ENCODE measurements around the gene KDM4B. TPM values are rescaled to one million over a fixed set of nuclear protein-coding genes. Genes with fewer than 3 reads are reported as not detected.

Gene KDM4B
- total RNA-seq, 4 donors from 2014 or later: 26.6 to 84.2 (median 39.9) TPM

- in situ Hi-C loops (cut with MboI; ENCODE audit: low pct_ligation_motif_present in 1 of 4, low pct_unique_long_range_greater_than_20kb in 1 of 4, low sequenced_read_pairs in 3 of 4): no loop called here
- Histone ChIP-seq H3K4me3 (no peak overlapping the region), H3K4me1 (peaks cover 0 to 2% (median 0%) of the 10 kb centered on the region in 4 donors), H3K9me3 (no peaks in the 10 kb centered on the region), H3K27me3 (no peaks in the 10 kb centered on the region), H3K36me3 (peaks cover 0 to 17% (median 0%) of the 10 kb centered on the region in 4 donors), H3K27ac (no peak overlapping the region)
- DNase-seq: no peak
- WGBS, 2 donors (ENCODE audit: low coverage in 1 of 2): 75 to 87% methylated on average over 1 to 16 of the region's 16 CpGs
- intact Hi-C loops (cut with DNase I; ENCODE audit: low total_unique reads): no loop called here
- TF ChIP-seq POLR2A (IDR thresholded peaks at IDR 0.05): no peak
- TF ChIP-seq, protein P1, sequence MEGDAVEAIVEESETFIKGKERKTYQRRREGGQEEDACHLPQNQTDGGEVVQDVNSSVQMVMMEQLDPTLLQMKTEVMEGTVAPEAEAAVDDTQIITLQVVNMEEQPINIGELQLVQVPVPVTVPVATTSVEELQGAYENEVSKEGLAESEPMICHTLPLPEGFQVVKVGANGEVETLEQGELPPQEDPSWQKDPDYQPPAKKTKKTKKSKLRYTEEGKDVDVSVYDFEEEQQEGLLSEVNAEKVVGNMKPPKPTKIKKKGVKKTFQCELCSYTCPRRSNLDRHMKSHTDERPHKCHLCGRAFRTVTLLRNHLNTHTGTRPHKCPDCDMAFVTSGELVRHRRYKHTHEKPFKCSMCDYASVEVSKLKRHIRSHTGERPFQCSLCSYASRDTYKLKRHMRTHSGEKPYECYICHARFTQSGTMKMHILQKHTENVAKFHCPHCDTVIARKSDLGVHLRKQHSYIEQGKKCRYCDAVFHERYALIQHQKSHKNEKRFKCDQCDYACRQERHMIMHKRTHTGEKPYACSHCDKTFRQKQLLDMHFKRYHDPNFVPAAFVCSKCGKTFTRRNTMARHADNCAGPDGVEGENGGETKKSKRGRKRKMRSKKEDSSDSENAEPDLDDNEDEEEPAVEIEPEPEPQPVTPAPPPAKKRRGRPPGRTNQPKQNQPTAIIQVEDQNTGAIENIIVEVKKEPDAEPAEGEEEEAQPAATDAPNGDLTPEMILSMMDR (IDR thresholded peaks at IDR 0.05): no peak
- no peak for TF ChIP-seq EP300 (IDR thresholded peaks at IDR 0.05; ENCODE audit: low read depth)
- TF ChIP-seq POLR2AphosphoS5 (IDR thresholded peaks at IDR 0.05): no peak
Observed at GRCh38 chr19:5016268-5016667, 47.4 kb downstream of the KDM4B start.

- Histone ChIP-seq H3K4me1 (peaks cover 0 to 2% (median 0%) of the 10 kb centered on the region in 4 donors), H3K27me3 (no peaks in the 10 kb centered on the region), H3K27ac (no peak overlapping the region), H3K4me3 (no peak overlapping the region), H3K36me3 (peaks cover 0 to 17% (median 0%) of the 10 kb centered on the region in 4 donors), H3K9me3 (no peaks in the 10 kb centered on the region)
- WGBS, 2 donors (ENCODE audit: low coverage in 1 of 2): 94% methylated on average over 14 of the region's 14 CpGs; no CpG with 5 or more reads in 1 of the 2 donors
- no peak for TF ChIP-seq POLR2AphosphoS5 (IDR thresholded peaks at IDR 0.05)
- in situ Hi-C loops (cut with MboI; ENCODE audit: low pct_ligation_motif_present in 1 of 4, low pct_unique_long_range_greater_than_20kb in 1 of 4, low sequenced_read_pairs in 3 of 4) (no loop called here), intact Hi-C loops (cut with DNase I; ENCODE audit: low total_unique reads) (no loop called here)
- DNase-seq: no peak
Observed at GRCh38 chr19:5016781-5017180, 47.9 kb downstream of the KDM4B start.

GRCh38 chr19:5017235-5017634 lies 48.3 kb downstream of the KDM4B start:
- no peak overlapping the region for H3K4me3 ChIP-seq
- H3K36me3 ChIP-seq: peaks cover 0 to 17% (median 0%) of the 10 kb centered on the region in 4 donors
- in situ Hi-C loops (cut with MboI; ENCODE audit: low pct_ligation_motif_present in 1 of 4, low pct_unique_long_range_greater_than_20kb in 1 of 4, low sequenced_read_pairs in 3 of 4) (no loop called here), intact Hi-C loops (cut with DNase I; ENCODE audit: low total_unique reads) (no loop called here)
- TF ChIP-seq POLR2AphosphoS5 (IDR thresholded peaks at IDR 0.05): no peak
- TF ChIP-seq, protein P1 (IDR thresholded peaks at IDR 0.05): no peak
- TF ChIP-seq EP300 (IDR thresholded peaks at IDR 0.05; ENCODE audit: low read depth): no peak
- TF ChIP-seq POLR2A (IDR thresholded peaks at IDR 0.05): no peak
- no peak for DNase-seq
- H3K27ac ChIP-seq: no peak overlapping the region
- no peaks in the 10 kb centered on the region for H3K9me3 ChIP-seq
- H3K27me3 ChIP-seq: no peaks in the 10 kb centered on the region
- H3K4me1 ChIP-seq: peaks cover 0 to 2% (median 0%) of the 10 kb centered on the region in 4 donors
- WGBS, 2 donors (ENCODE audit: low coverage in 1 of 2): 85 to 86% methylated on average over 5 of the region's 5 CpGs

GRCh38 chr19:5018224-5019015 lies 49.5 kb downstream of the KDM4B start:
- DNase-seq: no peak
- Histone ChIP-seq H3K36me3 (peaks cover 0 to 17% (median 0%) of the 10 kb centered on the region in 4 donors), H3K4me3 (no peak overlapping the region), H3K9me3 (no peaks in the 10 kb centered on the region), H3K27ac (no peak overlapping the region), H3K27me3 (no peaks in the 10 kb centered on the region), H3K4me1 (peaks cover 0 to 2% (median 0%) of the 10 kb centered on the region in 4 donors)
- WGBS, 2 donors (ENCODE audit: low coverage in 1 of 2): 56 to 88% methylated on average over 3 to 16 of the region's 16 CpGs
- intact Hi-C loops (cut with DNase I; ENCODE audit: low total_unique reads) (no loop called here), in situ Hi-C loops (cut with MboI; ENCODE audit: low pct_ligation_motif_present in 1 of 4, low pct_unique_long_range_greater_than_20kb in 1 of 4, low sequenced_read_pairs in 3 of 4) (no loop called here)
- TF ChIP-seq EP300 (IDR thresholded peaks at IDR 0.05; ENCODE audit: low read depth): no peak
- TF ChIP-seq, protein P1 (IDR thresholded peaks at IDR 0.05): no peak
- TF ChIP-seq POLR2A (IDR thresholded peaks at IDR 0.05): no peak
- no peak for TF ChIP-seq POLR2AphosphoS5 (IDR thresholded peaks at IDR 0.05)

Data from transverse colon (tissue), 4 donors.